Immature natural killer cell (primary cell): ENCODE measurements around the gene MSANTD1. TPM values are rescaled to one million over a fixed set of nuclear protein-coding genes. Genes with fewer than 3 reads are reported as not detected.

Experiments used
- DNase-seq, 3 donors: peaks; one replicate each; pipeline ENCODE4 v3.0.0; 2022; ENCODE audit warnings: mixed read lengths in 1 of 3
- H3K27ac Mint-ChIP-seq, 6 donors: one replicate each; pipeline ENCODE4 v1.8.0; 2020; ENCODE audit warnings: mixed read lengths in 6 of 6, mild to moderate bottlenecking in 5 of 6, inconsistent platforms in 4 of 6, moderate library complexity in 3 of 6
- H3K27me3 Mint-ChIP-seq, 3 donors: one replicate each; pipeline ENCODE4 v1.8.0; 2020 to 2021; ENCODE audit warnings: low read depth in 3 of 3, mild to moderate bottlenecking in 3 of 3, mixed read lengths in 3 of 3, moderate library complexity in 3 of 3, inconsistent platforms in 1 of 3
- H3K36me3 Mint-ChIP-seq, 3 donors: one replicate each; pipeline ENCODE4 v1.8.0; 2020; ENCODE audit warnings: mixed read lengths in 3 of 3, inconsistent platforms in 2 of 3, mild to moderate bottlenecking in 2 of 3
- H3K4me1 Mint-ChIP-seq, 2 donors: one replicate each; pipeline ENCODE4 v1.8.0; 2020; ENCODE audit warnings: inconsistent platforms in 2 of 2, mild to moderate bottlenecking in 2 of 2, mixed read lengths in 2 of 2, moderate library complexity in 1 of 2
- H3K4me3 Mint-ChIP-seq, 5 donors: one replicate each; pipeline ENCODE4 v1.8.0; 2020; ENCODE audit warnings: mild to moderate bottlenecking in 5 of 5, mixed read lengths in 5 of 5, inconsistent platforms in 3 of 5, moderate library complexity in 3 of 5
- H3K9me3 Mint-ChIP-seq, 6 donors: one replicate each; pipeline ENCODE4 v1.8.0; 2020; ENCODE audit warnings: mild to moderate bottlenecking in 6 of 6, mixed read lengths in 6 of 6, inconsistent platforms in 4 of 6, moderate library complexity in 3 of 6
- polyA plus RNA-seq, 3 donors: library from polyadenylated mRNA; unstranded; fragments of 300-500 nt; fragmentation: Illumina TruSeq; gene quantifications; one replicate each; pipeline ENCODE4 v1.2.3, GENCODE V29; 2021

The MSANTD1 gene
- polyA plus RNA-seq, 3 donors from 2014 or later: not detected

- H3K36me3 Mint-ChIP-seq: peaks cover 37 to 67% (median 43%) of the 10 kb centered on the region in 3 donors
- peaks cover 32 to 41% of the 10 kb centered on the region in 2 donors for H3K4me1 Mint-ChIP-seq
- H3K27me3 Mint-ChIP-seq: peaks cover 0 to 2% (median 0%) of the 10 kb centered on the region in 3 donors
- peak overlapping the region in 5 of 6 donors; percentile 28 to 84 (median 41) for H3K27ac Mint-ChIP-seq
- peak in 1 of 3 donors; percentile 26 for DNase-seq
- H3K4me3 Mint-ChIP-seq: peak overlapping the region in 4 of 5 donors; percentile 0 to 75 (median 20)
- H3K9me3 Mint-ChIP-seq: no peaks in the 10 kb centered on the region
These were observed 28.3 kb upstream of the MSANTD1 start for GRCh38 chr4:3220476-3221183.

- no peaks in the 10 kb centered on the region for H3K9me3 Mint-ChIP-seq
- H3K27ac Mint-ChIP-seq: peak overlapping the region; percentile 19 to 84 (median 77)
- no peak for DNase-seq
- peaks cover 0 to 2% (median 2%) of the 10 kb centered on the region in 3 donors for H3K27me3 Mint-ChIP-seq
- H3K4me1 Mint-ChIP-seq: peaks cover 32 to 44% of the 10 kb centered on the region in 2 donors
- peaks cover 35 to 66% (median 43%) of the 10 kb centered on the region in 3 donors for H3K36me3 Mint-ChIP-seq
- peak overlapping the region; percentile 0 to 75 (median 27) for H3K4me3 Mint-ChIP-seq
These were observed 27.8 kb upstream of the MSANTD1 start for GRCh38 chr4:3221184-3221494.

- no peak for DNase-seq
- peaks cover 31 to 65% (median 39%) of the 10 kb centered on the region in 3 donors for H3K36me3 Mint-ChIP-seq
- H3K9me3 Mint-ChIP-seq: no peaks in the 10 kb centered on the region
- H3K27ac Mint-ChIP-seq: no peak overlapping the region
- H3K4me3 Mint-ChIP-seq: no peak overlapping the region
- peaks cover 32 to 48% of the 10 kb centered on the region in 2 donors for H3K4me1 Mint-ChIP-seq
- H3K27me3 Mint-ChIP-seq: peaks cover 0 to 2% (median 2%) of the 10 kb centered on the region in 3 donors
These were observed 27.0 kb upstream of the MSANTD1 start for GRCh38 chr4:3221996-3222395.

GRCh38 chr4:3223346-3223745 is 25.6 kb upstream of the MSANTD1 start:
- no peak for DNase-seq
- Mint-ChIP-seq H3K27me3 (peaks cover 0 to 3% (median 2%) of the 10 kb centered on the region in 3 donors), H3K4me1 (peaks cover 32 to 48% of the 10 kb centered on the region in 2 donors), H3K27ac (peak overlapping the region in 1 of 6 donors; percentile 34), H3K4me3 (no peak overlapping the region), H3K9me3 (no peaks in the 10 kb centered on the region), H3K36me3 (peaks cover 23 to 57% (median 35%) of the 10 kb centered on the region in 3 donors)

GRCh38 chr4:3223956-3224748 is 24.8 kb upstream of the MSANTD1 start:
- H3K4me1 Mint-ChIP-seq: peaks cover 32 to 44% of the 10 kb centered on the region in 2 donors
- no peak for DNase-seq
- H3K27ac Mint-ChIP-seq: peak overlapping the region in 4 of 6 donors; percentile 3 to 34 (median 32)
- peaks cover 0 to 5% (median 3%) of the 10 kb centered on the region in 3 donors for H3K27me3 Mint-ChIP-seq
- H3K4me3 Mint-ChIP-seq: no peak overlapping the region
- H3K36me3 Mint-ChIP-seq: peaks cover 24 to 55% (median 34%) of the 10 kb centered on the region in 3 donors
- no peaks in the 10 kb centered on the region for H3K9me3 Mint-ChIP-seq

GRCh38 chr4:3225071-3225850 is 23.7 kb upstream of the MSANTD1 start:
- Mint-ChIP-seq H3K27me3 (peaks cover 0 to 7% (median 5%) of the 10 kb centered on the region in 3 donors), H3K4me3 (peak overlapping the region in 1 of 5 donors; percentile 14), H3K27ac (peak overlapping the region in 3 of 6 donors; percentile 74 to 87 (median 78)), H3K36me3 (peaks cover 31 to 58% (median 41%) of the 10 kb centered on the region in 3 donors), H3K4me1 (peaks cover 22 to 34% of the 10 kb centered on the region in 2 donors), H3K9me3 (no peaks in the 10 kb centered on the region)
- DNase-seq: no peak

GRCh38 chr4:3225936-3226335 is 23.0 kb upstream of the MSANTD1 start:
- H3K4me3 Mint-ChIP-seq: peak overlapping the region in 1 of 5 donors; percentile 14
- H3K36me3 Mint-ChIP-seq: peaks cover 37 to 65% (median 47%) of the 10 kb centered on the region in 3 donors
- DNase-seq: no peak
- no peaks in the 10 kb centered on the region for H3K9me3 Mint-ChIP-seq
- H3K27me3 Mint-ChIP-seq: peaks cover 0 to 7% (median 5%) of the 10 kb centered on the region in 3 donors
- peaks cover 15 to 27% of the 10 kb centered on the region in 2 donors for H3K4me1 Mint-ChIP-seq
- H3K27ac Mint-ChIP-seq: peak overlapping the region in 5 of 6 donors; percentile 30 to 88 (median 79)

- Mint-ChIP-seq H3K9me3 (no peaks in the 10 kb centered on the region), H3K27me3 (peaks cover 0 to 7% (median 5%) of the 10 kb centered on the region in 3 donors), H3K27ac (peak overlapping the region; percentile 7 to 74 (median 50)), H3K36me3 (peaks cover 32 to 64% (median 45%) of the 10 kb centered on the region in 3 donors), H3K4me3 (no peak overlapping the region), H3K4me1 (peaks cover 10 to 22% of the 10 kb centered on the region in 2 donors)
- no peak for DNase-seq
These were observed 22.5 kb upstream of the MSANTD1 start for GRCh38 chr4:3226467-3226866.

- peaks cover 7 to 19% of the 10 kb centered on the region in 2 donors for H3K4me1 Mint-ChIP-seq
- no peak overlapping the region for H3K4me3 Mint-ChIP-seq
- DNase-seq: no peak
- H3K36me3 Mint-ChIP-seq: peaks cover 34 to 67% (median 50%) of the 10 kb centered on the region in 3 donors
- H3K27ac Mint-ChIP-seq: peak overlapping the region; percentile 7 to 74 (median 50)
- H3K27me3 Mint-ChIP-seq: peaks cover 3 to 7% (median 5%) of the 10 kb centered on the region in 3 donors
- no peaks in the 10 kb centered on the region for H3K9me3 Mint-ChIP-seq
These were observed 22.0 kb upstream of the MSANTD1 start for GRCh38 chr4:3226944-3227343.

- DNase-seq: no peak
- no peaks in the 10 kb centered on the region for H3K9me3 Mint-ChIP-seq
- H3K27me3 Mint-ChIP-seq: peaks cover 3 to 7% (median 5%) of the 10 kb centered on the region in 3 donors
- H3K4me1 Mint-ChIP-seq: peaks cover 7 to 16% of the 10 kb centered on the region in 2 donors
- no peak overlapping the region for H3K4me3 Mint-ChIP-seq
- H3K27ac Mint-ChIP-seq: peak overlapping the region in 1 of 6 donors; percentile 57
- H3K36me3 Mint-ChIP-seq: peaks cover 25 to 65% (median 46%) of the 10 kb centered on the region in 3 donors
These were observed 20.9 kb upstream of the MSANTD1 start for GRCh38 chr4:3227878-3228675.

GRCh38 chr4:3228881-3229280 is 20.1 kb upstream of the MSANTD1 start:
- Mint-ChIP-seq H3K4me1 (peaks cover 7 to 16% of the 10 kb centered on the region in 2 donors), H3K9me3 (no peaks in the 10 kb centered on the region), H3K4me3 (no peak overlapping the region), H3K36me3 (peaks cover 30 to 65% (median 44%) of the 10 kb centered on the region in 3 donors), H3K27ac (peak overlapping the region; percentile 1 to 92 (median 66)), H3K27me3 (peaks cover 6 to 9% (median 7%) of the 10 kb centered on the region in 3 donors)
- no peak for DNase-seq

GRCh38 chr4:3229328-3229727 is 19.6 kb upstream of the MSANTD1 start:
- Mint-ChIP-seq H3K4me1 (peaks cover 6 to 14% of the 10 kb centered on the region in 2 donors), H3K4me3 (no peak overlapping the region), H3K27me3 (peaks cover 7 to 8% (median 8%) of the 10 kb centered on the region in 3 donors), H3K9me3 (no peaks in the 10 kb centered on the region), H3K36me3 (peaks cover 33 to 64% (median 43%) of the 10 kb centered on the region in 3 donors), H3K27ac (peak overlapping the region; percentile 1 to 92 (median 66))
- DNase-seq: no peak
